Esophagus muscularis mucosa (tissue), 3 donors: ENCODE data around the gene RPS5.

Experiments used
- POLR2AphosphoS5 ChIP-seq, 2 donors: sonication (generic); formaldehyde crosslinking; IDR thresholded peaks; one replicate each; pipeline ENCODE4 v1.6.1; 2017; ENCODE audit warnings: antibody characterized with exemption in 2 of 2
- TF ChIP-seq, protein P1 (sequence below), 3 experiments: fragments of 200-600 bp in 2 of 3; fragments of 450-650 bp in 1 of 3; sonication (generic) in 2 of 3; IDR thresholded peaks; one replicate each; pipeline ENCODE4 v1.5.1; 2017 to 2019; ENCODE audit warnings: antibody characterized with exemption in 3 of 3, mild to moderate bottlenecking in 2 of 3, moderate library complexity in 1 of 3

DNA sequence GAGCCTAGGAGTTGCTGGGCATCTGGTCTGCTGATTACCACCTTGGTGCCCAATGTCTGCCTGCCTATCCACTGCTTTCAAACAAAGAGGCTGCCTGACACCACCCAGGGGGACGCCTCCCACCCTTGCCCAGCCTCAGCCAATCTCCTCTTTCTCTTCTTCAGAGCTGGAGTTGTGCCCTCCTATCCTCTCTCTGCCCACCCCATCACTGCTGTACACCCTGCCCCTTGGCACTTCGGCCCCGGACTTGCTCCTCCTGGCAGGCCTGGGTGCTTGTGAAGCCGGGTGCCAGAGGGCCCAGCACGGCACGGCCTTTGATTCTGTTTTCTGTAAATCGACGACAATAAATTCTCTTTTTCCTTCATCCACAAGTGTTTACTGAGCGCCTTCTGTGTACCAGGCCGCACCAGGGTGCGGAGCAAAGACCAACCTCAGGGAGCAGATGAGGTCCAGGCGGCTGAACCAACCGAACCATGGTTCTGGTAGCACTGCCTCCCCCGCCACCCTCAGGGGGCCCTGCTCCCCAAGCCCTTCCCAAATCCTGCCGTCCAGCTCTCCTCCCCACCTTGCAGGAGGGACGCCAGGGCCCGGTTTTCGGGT, 13.3 kb downstream of the RPS5 start:
- TF ChIP-seq, protein P1, sequence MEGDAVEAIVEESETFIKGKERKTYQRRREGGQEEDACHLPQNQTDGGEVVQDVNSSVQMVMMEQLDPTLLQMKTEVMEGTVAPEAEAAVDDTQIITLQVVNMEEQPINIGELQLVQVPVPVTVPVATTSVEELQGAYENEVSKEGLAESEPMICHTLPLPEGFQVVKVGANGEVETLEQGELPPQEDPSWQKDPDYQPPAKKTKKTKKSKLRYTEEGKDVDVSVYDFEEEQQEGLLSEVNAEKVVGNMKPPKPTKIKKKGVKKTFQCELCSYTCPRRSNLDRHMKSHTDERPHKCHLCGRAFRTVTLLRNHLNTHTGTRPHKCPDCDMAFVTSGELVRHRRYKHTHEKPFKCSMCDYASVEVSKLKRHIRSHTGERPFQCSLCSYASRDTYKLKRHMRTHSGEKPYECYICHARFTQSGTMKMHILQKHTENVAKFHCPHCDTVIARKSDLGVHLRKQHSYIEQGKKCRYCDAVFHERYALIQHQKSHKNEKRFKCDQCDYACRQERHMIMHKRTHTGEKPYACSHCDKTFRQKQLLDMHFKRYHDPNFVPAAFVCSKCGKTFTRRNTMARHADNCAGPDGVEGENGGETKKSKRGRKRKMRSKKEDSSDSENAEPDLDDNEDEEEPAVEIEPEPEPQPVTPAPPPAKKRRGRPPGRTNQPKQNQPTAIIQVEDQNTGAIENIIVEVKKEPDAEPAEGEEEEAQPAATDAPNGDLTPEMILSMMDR (IDR thresholded peaks at IDR 0.05) = no peak
- no peak for TF ChIP-seq POLR2AphosphoS5 (IDR thresholded peaks at IDR 0.05)
